ENCODE results near the gene AUP1. TPM values are rescaled to one million over a fixed set of nuclear protein-coding genes. Genes with fewer than 3 reads are reported as not detected.
A peak's percentile ranks its signal among the peaks of the same experiment; 100 is the strongest.

Gene AUP1
- total and polyA plus RNA-seq, 2 of the 8 experiments (the other 6 are each of a cell fraction or from before 2014, with no cell fraction given), result 83.4 to 121 TPM

GRCh38 chr2:74554820-74555531 is 25.5 kb upstream of the AUP1 start:
- Histone ChIP-seq H2BK20ac (ENCODE audit: low read length) (no peak overlapping the region), H4K91ac (replicated peaks; ENCODE audit: insufficient read length, low read length) (no peak overlapping the region), H3K4me3 (ENCODE audit: extremely low read depth in 1 of 4, insufficient read depth in 2 of 4, low read depth in 3 of 4, low read length in 4 of 4) (peak overlapping the region; percentile 83 to 94 (median 90)), H3K18ac (ENCODE audit: extremely low read depth, low read length) (peak overlapping the region; percentile 87; the same call in 1 of the 2 replicates), H2AK5ac (ENCODE audit: low read depth, low read length) (no peak overlapping the region), H3K56ac (replicated peaks; ENCODE audit: insufficient read length, low read depth, low read length) (peak overlapping the region; percentile 56), H2BK15ac (ENCODE audit: low read length) (0 out of 2 replicates have a peak overlapping the region, but pooled peaks have one; percentile 46), H3K9me3 (ENCODE audit: insufficient read depth in 2 of 2, low read depth in 1 of 2, low read length in 1 of 2) (no peaks in the 10 kb centered on the region), H2BK12ac (ENCODE audit: low read depth, low read length) (0 out of 2 replicates have a peak overlapping the region, but pooled peaks have one; percentile 80), H2BK5ac (ENCODE audit: low read depth, low read length) (no peak overlapping the region), H3K27ac (ENCODE audit: low read depth, low read length) (no peak overlapping the region), H4K8ac (ENCODE audit: extremely low read depth, insufficient read depth, low read length) (peak overlapping the region; percentile 73), H3K4me2 (ENCODE audit: insufficient read depth in 1 of 2, low read depth in 2 of 2, low read length in 2 of 2) (peak overlapping the region; percentile 93 to 94), H4K20me1 (replicated peaks in 1 of 2; ENCODE audit: control insufficient read depth in 1 of 2, insufficient read depth in 2 of 2, low read length in 2 of 2) (peaks cover 2 to 4% of the 10 kb centered on the region in 2 experiments), H3K23me2 (ENCODE audit: low read depth, low read length) (peaks cover 18% of the 10 kb centered on the region), H3K79me1 (ENCODE audit: low read depth, low read length) (no peaks in the 10 kb centered on the region; the same call in 1 of the 2 replicates), H3K27me3 (replicated peaks in 1 of 4; ENCODE audit: control insufficient read depth in 3 of 4, extremely low read depth in 1 of 4, insufficient read depth in 3 of 4, low read length in 3 of 4) (peaks cover 4 to 50% (median 32%) of the 10 kb centered on the region in 4 experiments), H3K14ac (ENCODE audit: insufficient read length) (peak overlapping the region; percentile 53), H3K79me2 (ENCODE audit: control insufficient read depth in 1 of 2, insufficient read depth in 2 of 2, low read length in 2 of 2) (no peaks in the 10 kb centered on the region), H3K4ac (replicated peaks; ENCODE audit: insufficient read length, low read depth, low read length) (no peak overlapping the region), H3K36me3 (ENCODE audit: control insufficient read depth in 2 of 4, insufficient read depth in 4 of 4, low read length in 3 of 4) (peaks cover 0 to 3% (median 0%) of the 10 kb centered on the region in 4 experiments; a peak in 1 of 8 replicates), H3K9ac (replicated peaks in 1 of 4; ENCODE audit: extremely low read depth in 1 of 4, low read depth in 3 of 4, low read length in 3 of 4) (peak overlapping the region; percentile 2 to 65 (median 50); a peak in 6 of 7 replicates), H3K4me1 (replicated peaks in 1 of 4; ENCODE audit: control insufficient read depth in 3 of 4, insufficient read depth in 4 of 4, low read length in 3 of 4) (peaks cover 1 to 10% (median 7%) of the 10 kb centered on the region in 4 experiments), H2BK120ac (replicated peaks; ENCODE audit: low read depth, low read length) (peak overlapping the region; percentile 41), H3K23ac (ENCODE audit: insufficient read length) (no peak overlapping the region), H4K5ac (ENCODE audit: insufficient read length, low read depth, low read length) (peak overlapping the region; percentile 52), H2AFZ (ENCODE audit: low read length) (peak overlapping the region; percentile 81)
- POLR2A ChIA-PET (ENCODE audit: partially characterized antibody), result interaction anchor here (0.6 to 2.6 kb wide), 10 partner anchors 8 to 72 kb away, joined by 3 to 16 read pairs (median 4); partner anchors contain the start of genes AUP1, CCDC142, HTRA2 and TTC31
- CTCF ChIA-PET (ENCODE audit: partially characterized antibody), result interaction anchor here (1.4 to 7.5 kb wide), 3 partner anchors 17 to 72 kb away, joined by 4 to 56 read pairs (median 10); partner anchors contain the start of genes CCDC142 and TTC31
- FAIRE-seq (no peak), DNase-seq (ENCODE audit: low read depth in 1 of 2, low spot score in 2 of 2) (peak in 1 of 2 experiments; percentile 76)
- WGBS, 2 experiments (ENCODE audit: extremely low coverage in 1 of 2, insufficient coverage in 1 of 2, insufficient read length in 1 of 2, insufficient replicate concordance in 2 of 2, low coverage in 1 of 2, low lambda C conversion rate in 2 of 2, missing lambda C conversion rate in 1 of 2), result 0% methylated on average over 50 of the region's 58 CpGs; no CpG with 5 or more reads in 1 of the 2 experiments
- TF ChIP-seq KDM5A (IDR thresholded peaks at IDR 0.05; ENCODE audit: low read length), result no peak
- TF ChIP-seq RNF2 (IDR thresholded peaks at IDR 0.05; ENCODE audit: borderline replicate concordance, low read depth, low read length, missing control alignments, poor library complexity, severe bottlenecking), result peak; percentile 16
- peak; percentile 89 for TF ChIP-seq KDM4A (IDR thresholded peaks at IDR 0.05; ENCODE audit: low read depth, low read length, severe bottlenecking)
- TF ChIP-seq SIN3A (conservative IDR thresholded peaks at IDR 0.05 in 1 of 2, IDR thresholded peaks at IDR 0.05 in 1 of 2; ENCODE audit: low read depth in 1 of 2, low read length in 2 of 2), result peak in 1 of 2 experiments; percentile 10; a peak in 1 of 4 replicates
- no peak for TF ChIP-seq EP300 (IDR thresholded peaks at IDR 0.05; ENCODE audit: borderline replicate concordance in 1 of 2, low read depth in 2 of 2, low read length in 2 of 2)
- TF ChIP-seq CTBP2 (IDR thresholded peaks at IDR 0.05; ENCODE audit: borderline replicate concordance, insufficient read depth, insufficient read length, low read length), result peak; percentile 60
- 0 out of 2 replicates have a peak, but pooled peaks have one; percentile 20 for TF ChIP-seq BACH1 (IDR thresholded peaks at IDR 0.05; ENCODE audit: low read length)
- peak; percentile 36; the same call in 1 of the 2 replicates for TF ChIP-seq E2F6 (IDR thresholded peaks at IDR 0.05)
